CD14-positive monocyte (primary cell): ENCODE measurements around the gene OBSCN. TPM values are rescaled to one million over a fixed set of nuclear protein-coding genes. Genes with fewer than 3 reads are reported as not detected.
A peak's percentile ranks its signal among the peaks of the same experiment; 100 is the strongest.

Experiments used
- DNase-seq, 3 donors: peaks; one replicate each; pipeline ENCODE4 v3.0.0-alpha.2; 2011 to 2022
- H2AFZ ChIP-seq: 2 replicates; pipeline ENCODE4 v1.6.0; 2012; ENCODE audit warnings: mild to moderate bottlenecking, low read depth, low read length, inconsistent platforms; ENCODE audit not compliant: insufficient read depth, poor library complexity, severe bottlenecking
- H3K27ac ChIP-seq, 2 donors: 1 replicate in 1 of 2; 2 replicates in 1 of 2; pipeline ENCODE4 v1.5.1; 2012 to 2013; ENCODE audit warnings: low read length in 2 of 2, control low read depth in 1 of 2, inconsistent platforms in 1 of 2, low read depth in 1 of 2, mild to moderate bottlenecking in 1 of 2
- H3K27me3 ChIP-seq, 2 donors: one replicate each; pipeline versions ENCODE4 v1.6.0 to v1.6.1; 2011 to 2013; ENCODE audit warnings: low read length in 2 of 2; ENCODE audit not compliant: control insufficient read depth in 2 of 2, insufficient read depth in 2 of 2
- H3K36me3 ChIP-seq, 2 donors: replicated peaks in 1 of 2; 1 replicate in 1 of 2; 2 replicates in 1 of 2; pipeline versions ENCODE4 v1.5.1 to v1.6.1; 2012 to 2013; ENCODE audit warnings: low read length in 2 of 2, control low read depth in 1 of 2, inconsistent platforms in 1 of 2, mild to moderate bottlenecking in 1 of 2; ENCODE audit not compliant: insufficient read depth in 2 of 2, control insufficient read depth in 1 of 2
- H3K4me1 ChIP-seq, 2 donors: 1 replicate in 1 of 2; 2 replicates in 1 of 2; pipeline versions ENCODE4 v1.5.1 to v1.6.1; 2012 to 2013; ENCODE audit warnings: low read length in 2 of 2, control low read depth in 1 of 2, inconsistent platforms in 1 of 2, mild to moderate bottlenecking in 1 of 2, moderate library complexity in 1 of 2; ENCODE audit not compliant: insufficient read depth in 2 of 2, control insufficient read depth in 1 of 2
- H3K4me2 ChIP-seq: replicated peaks from 2 replicates; pipeline ENCODE3; 2012; ENCODE audit warnings: low read length, moderate library complexity, mild to moderate bottlenecking; ENCODE audit not compliant: poor library complexity, severe bottlenecking; ENCODE audit errors: extremely low read depth
- H3K4me3 ChIP-seq, 3 experiments: fragments of 200-600 bp in 1 of 3; sonication (generic) in 1 of 3; replicated peaks in 1 of 3; 1 replicate in 2 of 3; 2 replicates in 1 of 3; pipeline ENCODE4 v1.5.1; 2011 to 2013; ENCODE audit warnings: low read length in 3 of 3, mild to moderate bottlenecking in 3 of 3, control low read depth in 2 of 3, low read depth in 2 of 3, inconsistent platforms in 1 of 3, moderate library complexity in 1 of 3
- H3K79me2 ChIP-seq: 2 replicates; pipeline ENCODE4 v1.6.0; 2012; ENCODE audit warnings: mild to moderate bottlenecking, control low read depth, inconsistent platforms, low read length, moderate library complexity; ENCODE audit not compliant: insufficient read depth
- H3K9ac ChIP-seq: 2 replicates; pipeline ENCODE4 v1.6.0; 2017; ENCODE audit warnings: low read length, mild to moderate bottlenecking; ENCODE audit not compliant: insufficient read depth, poor library complexity, severe bottlenecking
- H3K9me3 ChIP-seq, 2 donors: replicated peaks in 1 of 2; 1 replicate in 1 of 2; 2 replicates in 1 of 2; pipeline versions ENCODE4 v1.5.1 to v1.6.1; 2012 to 2013; ENCODE audit warnings: low read length in 2 of 2, control low read depth in 1 of 2; ENCODE audit not compliant: control insufficient read depth in 1 of 2, insufficient read depth in 1 of 2
- H4K20me1 ChIP-seq: 2 replicates; pipeline ENCODE4 v1.6.0; 2012; ENCODE audit warnings: mild to moderate bottlenecking, low read length, control low read depth, moderate library complexity; ENCODE audit not compliant: insufficient read depth
- H3K27ac Mint-ChIP-seq, 7 donors: one replicate each; pipeline ENCODE4 v1.8.0; 2020; ENCODE audit warnings: mild to moderate bottlenecking in 7 of 7, mixed read lengths in 7 of 7, moderate library complexity in 6 of 7, inconsistent platforms in 2 of 7
- H3K27me3 Mint-ChIP-seq, 3 donors: one replicate each; pipeline ENCODE4 v1.8.0; 2021 to 2022; ENCODE audit warnings: low read depth in 3 of 3, mild to moderate bottlenecking in 3 of 3, mixed read lengths in 3 of 3, moderate library complexity in 3 of 3, inconsistent platforms in 1 of 3
- H3K36me3 Mint-ChIP-seq, 2 donors: one replicate each; pipeline ENCODE4 v1.8.0; 2020; ENCODE audit warnings: mixed read lengths in 2 of 2, inconsistent platforms in 1 of 2, mild to moderate bottlenecking in 1 of 2
- H3K4me1 Mint-ChIP-seq: one replicate; pipeline ENCODE4 v1.8.0; 2020; ENCODE audit warnings: mild to moderate bottlenecking, mixed read lengths
- H3K4me3 Mint-ChIP-seq, 2 donors: one replicate each; pipeline ENCODE4 v1.8.0; 2020; ENCODE audit warnings: mild to moderate bottlenecking in 2 of 2, mixed read lengths in 2 of 2, moderate library complexity in 1 of 2
- H3K9me3 Mint-ChIP-seq, 7 donors: one replicate each; pipeline ENCODE4 v1.8.0; 2020 to 2022; ENCODE audit warnings: mixed read lengths in 7 of 7, mild to moderate bottlenecking in 6 of 7, moderate library complexity in 6 of 7, inconsistent platforms in 2 of 7
- CTCF ChIP-seq: fragments of 200-600 bp; IDR thresholded peaks from one replicate; pipeline ENCODE4 v1.8.0; 2022; ENCODE audit warnings: antibody characterized with exemption, mild to moderate bottlenecking
- WGBS: methylation state at CpG from one replicate; pipeline ENCODE4 v1.1.5; 2013; ENCODE audit warnings: missing lambda C conversion rate; ENCODE audit not compliant: insufficient coverage; 5-methylcytosine and 5-hydroxymethylcytosine counted together
- intact Hi-C, 2 donors: fragments of 100-400 bp; cut with micrococcal nuclease; formaldehyde crosslinking; loops; one replicate each; pipeline versions ENCODE4 v1.15.0 to v1.15.1; 2023
- polyA plus RNA-seq, 3 donors: library from polyadenylated mRNA; depleted of rRNA in 1 of 3; unstranded in 2 of 3; stranded (reverse) in 1 of 3; fragments of 300-500 nt in 2 of 3; fragments of >200 nt in 1 of 3; fragmentation: Illumina TruSeq in 2 of 3; gene quantifications; 1 replicate in 2 of 3; 2 replicates in 1 of 3; pipeline ENCODE4 v1.2.3, GENCODE V29; 2012 to 2021

OBSCN gene
- polyA plus RNA-seq, 3 donors: 0.57 to 1.5 (median 0.76) TPM

- TF ChIP-seq CTCF: no peak
- peaks cover 13% of the 10 kb centered on the region for H3K4me1 Mint-ChIP-seq
- H3K27ac Mint-ChIP-seq: no peak overlapping the region
- H3K4me3 ChIP-seq: no peak overlapping the region
- H3K9me3 ChIP-seq: peaks cover 0 to 12% of the 10 kb centered on the region in 2 donors
- peaks cover 7 to 9% of the 10 kb centered on the region in 2 donors for H3K4me1 ChIP-seq
- peaks cover 39 to 61% of the 10 kb centered on the region in 2 donors for H3K27me3 ChIP-seq
- H4K20me1 ChIP-seq: peaks cover 7% of the 10 kb centered on the region
- no peak overlapping the region for H2AFZ ChIP-seq
- no peak overlapping the region for H3K4me2 ChIP-seq
- intact Hi-C loops: no loop called here
- WGBS: 25% methylated on average over 11 of the region's 12 CpGs
- no peaks in the 10 kb centered on the region for H3K36me3 ChIP-seq
- H3K4me3 Mint-ChIP-seq: peak overlapping the region in 1 of 2 donors; percentile 78
- no peak overlapping the region for H3K27ac ChIP-seq
- peaks cover 0 to 12% (median 8%) of the 10 kb centered on the region in 7 donors for H3K9me3 Mint-ChIP-seq
- peaks cover 6 to 11% of the 10 kb centered on the region in 2 donors for H3K36me3 Mint-ChIP-seq
- peaks cover 59 to 79% (median 66%) of the 10 kb centered on the region in 3 donors for H3K27me3 Mint-ChIP-seq
- H3K79me2 ChIP-seq: no peaks in the 10 kb centered on the region
- H3K9ac ChIP-seq: no peak overlapping the region
- DNase-seq: no peak
Observed at GRCh38 chr1:228417061-228417460, 209.2 kb downstream of the OBSCN start.

DNA sequence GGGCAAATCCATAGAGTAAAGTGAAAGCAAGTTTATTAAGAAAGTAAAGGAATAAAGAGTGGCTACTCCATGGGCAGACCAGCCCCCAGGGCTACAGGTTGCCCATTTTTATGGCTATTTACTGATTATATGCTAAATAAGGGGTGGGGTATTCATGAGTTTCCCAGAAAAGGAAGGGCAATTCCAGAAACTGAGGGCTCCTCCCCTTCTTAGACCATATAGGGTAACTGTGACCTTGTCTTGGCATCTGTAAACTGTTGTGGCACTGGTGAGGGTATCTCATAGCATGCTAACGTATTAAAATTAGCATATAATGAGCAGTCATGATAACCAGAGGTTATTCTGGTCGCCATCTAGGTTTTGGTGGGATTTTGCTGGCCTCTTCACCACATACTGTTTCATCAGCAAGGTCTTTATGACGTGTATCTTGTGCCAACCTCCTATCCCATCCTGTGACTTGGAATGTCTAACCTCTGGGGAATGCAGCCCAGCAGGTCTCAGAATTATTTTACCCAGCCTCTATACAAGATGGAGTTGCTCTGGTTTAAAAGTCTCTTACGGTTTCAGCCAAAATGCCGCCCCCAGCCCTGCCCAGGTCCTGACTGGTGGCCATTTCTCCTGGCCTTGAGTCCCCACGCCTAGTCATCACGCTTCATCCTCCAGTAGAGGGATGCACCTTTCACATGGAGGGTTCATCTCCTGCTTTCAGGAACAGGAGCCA lies 209.8 kb downstream of the OBSCN start:
- peaks cover 61 to 84% (median 64%) of the 10 kb centered on the region in 3 donors for H3K27me3 Mint-ChIP-seq
- H3K27ac Mint-ChIP-seq: peak overlapping the region in 4 of 7 donors; percentile 3 to 71 (median 54)
- no peak overlapping the region for H3K4me3 ChIP-seq
- no peak overlapping the region for H3K9ac ChIP-seq
- intact Hi-C loops: no loop called here
- peak overlapping the region in 1 of 2 donors; percentile 78 for H3K4me3 Mint-ChIP-seq
- H3K4me1 Mint-ChIP-seq: peaks cover 13% of the 10 kb centered on the region
- H3K36me3 Mint-ChIP-seq: peaks cover 5 to 11% of the 10 kb centered on the region in 2 donors
- no peak overlapping the region for H3K27ac ChIP-seq
- peaks cover 39 to 65% of the 10 kb centered on the region in 2 donors for H3K27me3 ChIP-seq
- peaks cover 0 to 12% (median 8%) of the 10 kb centered on the region in 7 donors for H3K9me3 Mint-ChIP-seq
- H3K4me1 ChIP-seq: peaks cover 7 to 9% of the 10 kb centered on the region in 2 donors
- 100% methylated on average over 4 of the region's 7 CpGs for WGBS
- H3K9me3 ChIP-seq: peaks cover 0 to 12% of the 10 kb centered on the region in 2 donors
- no peak overlapping the region for H2AFZ ChIP-seq
- no peaks in the 10 kb centered on the region for H3K36me3 ChIP-seq
- H4K20me1 ChIP-seq: peaks cover 7% of the 10 kb centered on the region
- no peak overlapping the region for H3K4me2 ChIP-seq
- no peak for DNase-seq
- no peak for TF ChIP-seq CTCF
- no peaks in the 10 kb centered on the region for H3K79me2 ChIP-seq
